HL-60 (cell line): ENCODE data around the gene ZP1.

Experiments used
- CTCF ChIP-seq: IDR thresholded peaks from one replicate; pipeline ENCODE4 v1.5.1; 2011; ENCODE audit warnings: low read length, control low read depth, inconsistent platforms; ENCODE audit not compliant: insufficient read depth
- GABPA ChIP-seq: IDR thresholded peaks from 2 replicates; pipeline ENCODE4 v1.6.1; 2012; ENCODE audit warnings: low read depth
- POLR2AphosphoS5 ChIP-seq: IDR thresholded peaks from 2 replicates; pipeline ENCODE4 v1.6.1; 2012; ENCODE audit warnings: low read depth
- REST ChIP-seq: IDR thresholded peaks from 2 replicates; pipeline ENCODE4 v1.6.1; 2012; ENCODE audit warnings: low read depth; ENCODE audit not compliant: insufficient replicate concordance
- SPI1 ChIP-seq: IDR thresholded peaks from 2 replicates; pipeline ENCODE4 v1.6.1; 2012; ENCODE audit warnings: low read depth, mild to moderate bottlenecking, borderline replicate concordance

GRCh38 chr11:60831501-60832079 lies 35.8 kb upstream of the ZP1 start:
- no peak for TF ChIP-seq CTCF
- no peak for TF ChIP-seq REST
- no peak for TF ChIP-seq SPI1
- TF ChIP-seq POLR2AphosphoS5, result no peak
- TF ChIP-seq GABPA, result no peak
